GM18909 (cell line): ENCODE data around the gene FOXO1.

Experiments
- ATAC-seq: cut with Tn5 transposase; IDR thresholded peaks from one replicate; pipeline ENCODE4 v1.9.1; 2021; ENCODE audit warnings: mild to moderate bottlenecking; ENCODE audit not compliant: unreplicated experiment, poor library complexity

Gene FOXO1

GRCh38 chr13:40611004-40611403 is 55.4 kb downstream of the FOXO1 start:
- no peak for ATAC-seq

GRCh38 chr13:40609972-40610726 is 56.3 kb downstream of the FOXO1 start:
- no peak for ATAC-seq

GRCh38 chr13:40608308-40608707 is 58.1 kb downstream of the FOXO1 start:
- ATAC-seq: no peak

GRCh38 chr13:40605573-40605972 is 60.9 kb downstream of the FOXO1 start:
- no peak for ATAC-seq

- no peak for ATAC-seq
Observed at GRCh38 chr13:40604135-40604534, 62.3 kb downstream of the FOXO1 start.

- ATAC-seq: no peak
Observed at GRCh38 chr13:40600149-40600751, 66.2 kb downstream of the FOXO1 start.

- ATAC-seq: no peak
Observed at GRCh38 chr13:40599747-40600146, 66.7 kb downstream of the FOXO1 start.

- no peak for ATAC-seq
Observed at GRCh38 chr13:40599124-40599523, 67.3 kb downstream of the FOXO1 start.

- no peak for ATAC-seq
Observed at GRCh38 chr13:40598569-40598968, 67.9 kb downstream of the FOXO1 start.

GRCh38 chr13:40597735-40598365 is 68.6 kb downstream of the FOXO1 start:
- no peak for ATAC-seq

- no peak for ATAC-seq
Observed at GRCh38 chr13:40596484-40596883, 70.0 kb downstream of the FOXO1 start.

- no peak for ATAC-seq
Observed at GRCh38 chr13:40595693-40596092, 70.7 kb downstream of the FOXO1 start.

GRCh38 chr13:40592035-40592434 is 74.4 kb downstream of the FOXO1 start:
- ATAC-seq: no peak

GRCh38 chr13:40591091-40591490 is 75.3 kb downstream of the FOXO1 start:
- no peak for ATAC-seq

- peak; percentile 24 for ATAC-seq
Observed at GRCh38 chr13:40590112-40590862, 76.2 kb downstream of the FOXO1 start.

GRCh38 chr13:40589285-40590109 is 76.9 kb downstream of the FOXO1 start:
- peak; percentile 91 for ATAC-seq

- ATAC-seq: no peak
Observed at GRCh38 chr13:40588101-40588500, 78.3 kb downstream of the FOXO1 start.

GRCh38 chr13:40586886-40587565 is 79.4 kb downstream of the FOXO1 start:
- no peak for ATAC-seq

GRCh38 chr13:40585911-40586471 is 80.5 kb downstream of the FOXO1 start:
- ATAC-seq: no peak
